ENCODE data around the gene GNAQ. TPM values are rescaled to one million over a fixed set of nuclear protein-coding genes. Genes with fewer than 3 reads are reported as not detected.
A peak's percentile ranks its signal among the peaks of the same experiment; 100 is the strongest.
"Not testable (repeated sequence)": the region's sequence is repeated elsewhere in the genome, so short reads cannot be mapped to it uniquely, and the experiment has no call there.

The GNAQ gene
- total RNA-seq, 1 donor from 2014 or later = 97.5 TPM

DNA sequence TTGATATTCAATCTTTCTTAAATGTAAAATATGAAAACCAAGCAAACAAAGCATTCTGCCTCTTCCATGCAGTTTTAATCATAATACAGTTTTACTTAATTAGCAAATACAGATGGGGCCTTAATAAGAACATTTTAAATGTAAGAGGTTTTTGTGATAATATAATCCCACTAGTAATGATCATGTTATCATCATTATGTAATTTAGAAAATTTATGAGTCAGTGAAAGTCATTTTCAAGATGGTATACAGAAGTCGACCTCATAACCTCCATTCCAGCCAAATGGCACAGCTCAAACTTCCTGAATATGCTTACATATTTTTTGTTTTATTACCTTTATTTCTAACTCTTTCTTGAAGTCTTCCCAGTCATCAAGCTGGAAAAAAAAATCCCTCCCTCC lies 281.3 kb downstream of the GNAQ start:
- no peak for ATAC-seq
- intact Hi-C loops (cut with DNase I) = no loop called here
- no peak for DNase-seq (ENCODE audit: low spot score)

DNA sequence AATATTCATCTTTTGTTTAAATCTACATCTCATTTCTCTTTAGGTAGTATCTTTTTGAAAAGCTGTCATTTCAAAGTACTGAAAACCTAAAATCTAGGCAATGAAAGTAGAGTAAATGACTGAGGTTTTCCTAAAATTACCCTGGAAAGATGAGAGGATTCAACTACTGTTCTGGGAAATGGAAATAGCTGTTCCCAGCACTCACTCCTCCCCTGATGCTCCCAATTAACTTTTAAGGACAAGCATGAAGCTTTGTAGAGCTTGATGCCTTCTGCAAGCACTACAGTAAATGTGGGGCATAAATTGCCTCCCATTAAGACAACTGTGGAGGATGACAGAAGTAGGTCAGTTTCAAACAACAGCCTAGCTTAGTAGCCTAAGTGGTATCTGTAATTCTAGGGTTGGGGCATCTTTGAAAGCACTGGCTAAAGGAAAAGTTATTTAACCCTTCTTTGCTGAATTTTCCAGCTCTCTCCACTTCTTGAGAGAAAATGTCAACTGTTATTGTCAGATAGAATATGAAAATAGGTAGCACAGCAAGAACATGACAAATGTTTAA lies 283.3 kb downstream of the GNAQ start:
- ATAC-seq (no peak), DNase-seq (ENCODE audit: low spot score) (no peak)
- intact Hi-C loops (cut with DNase I) = no loop called here

DNA sequence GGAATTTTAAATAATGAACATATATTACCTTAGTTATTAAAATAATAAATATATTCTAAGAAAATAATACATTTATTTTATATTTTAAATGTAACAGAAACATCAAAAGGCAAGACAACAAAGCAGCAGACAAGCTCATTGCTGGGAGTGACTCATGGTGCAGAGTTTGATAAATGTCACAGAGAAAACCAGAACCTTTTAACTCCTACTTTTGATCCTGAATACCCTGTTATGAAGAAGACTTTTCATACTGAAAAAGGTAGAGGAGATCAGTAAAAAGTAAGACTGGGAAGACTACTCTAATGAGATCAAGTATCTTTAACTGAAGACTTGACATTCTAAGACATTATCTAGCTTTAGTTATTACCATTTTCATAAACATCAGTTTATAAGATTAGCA lies 284.4 kb downstream of the GNAQ start:
- intact Hi-C loops (cut with DNase I) = no loop called here
- no peak for DNase-seq (ENCODE audit: low spot score)
- no peak for ATAC-seq

DNA sequence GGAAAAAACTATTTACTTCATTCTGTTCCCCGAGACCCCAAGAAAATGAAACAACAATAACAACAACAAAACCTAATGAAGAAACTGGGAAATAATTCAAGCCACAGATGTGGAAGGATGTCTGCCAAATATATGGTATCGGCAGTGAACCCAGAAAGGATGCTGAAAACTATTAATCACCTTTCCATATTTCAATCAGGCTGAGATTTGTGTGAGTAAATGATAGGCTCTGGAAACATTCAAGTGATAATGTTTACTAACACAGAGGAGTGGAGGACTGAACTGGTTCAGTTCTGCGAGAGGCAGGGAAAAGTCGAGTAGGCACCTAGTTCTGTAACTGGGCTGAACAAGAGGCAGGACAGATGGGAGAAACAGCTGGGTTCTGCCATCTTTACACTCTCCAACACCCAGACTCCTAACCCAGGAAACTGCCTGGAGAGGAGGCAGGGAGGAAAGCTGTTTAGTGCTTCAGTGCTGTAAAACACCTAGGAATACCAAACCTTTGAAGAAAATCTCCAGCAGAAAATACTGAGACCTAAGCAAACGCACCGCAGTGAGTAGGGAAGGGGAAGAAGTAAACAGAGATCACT lies 286.7 kb downstream of the GNAQ start:
- DNase-seq (ENCODE audit: low spot score) (no peak), ATAC-seq (no peak)
- intact Hi-C loops (cut with DNase I) = no loop called here

DNA sequence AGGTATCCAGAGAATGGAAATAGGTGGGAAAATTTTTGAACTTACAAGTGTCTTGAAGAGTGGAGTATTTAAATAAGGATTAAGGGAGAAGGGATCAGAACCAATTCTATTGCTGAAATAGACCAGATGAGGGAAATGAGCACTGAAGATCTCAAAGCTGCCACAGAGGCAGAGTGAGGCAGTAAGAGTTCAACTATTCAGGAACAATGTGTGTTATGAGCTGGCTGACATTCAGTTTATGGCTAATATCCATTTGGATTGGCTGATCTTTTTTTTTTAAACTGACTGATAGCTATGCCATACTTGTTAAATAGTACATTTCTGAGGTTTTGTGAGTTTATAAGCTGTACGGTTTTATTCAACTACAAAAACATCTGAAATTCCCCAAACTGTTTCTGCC lies 288.2 kb downstream of the GNAQ start:
- DNase-seq (ENCODE audit: low spot score) = no peak
- ATAC-seq = no peak
- intact Hi-C loops (cut with DNase I) = no loop called here

DNA sequence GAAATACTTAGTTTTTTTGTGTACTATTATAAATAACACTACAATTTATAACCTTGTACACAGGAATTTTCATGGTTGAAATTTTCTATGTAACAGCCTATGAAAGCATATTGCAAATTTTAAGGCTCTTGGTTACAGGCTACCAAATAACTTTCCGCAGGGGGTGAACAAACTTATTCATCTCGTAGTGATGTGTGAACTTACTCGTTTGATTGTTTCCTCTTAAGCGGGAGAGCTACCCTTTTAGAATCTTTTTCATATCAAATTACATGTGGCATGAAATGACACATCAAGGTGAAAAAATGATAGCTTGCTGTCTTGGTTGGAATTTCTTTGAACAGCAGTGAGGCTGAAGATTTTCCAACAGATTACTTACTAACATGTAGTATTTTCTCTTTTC lies 292.7 kb downstream of the GNAQ start:
- intact Hi-C loops (cut with DNase I) = no loop called here
- DNase-seq (ENCODE audit: low spot score) (no peak), ATAC-seq (no peak)

DNA sequence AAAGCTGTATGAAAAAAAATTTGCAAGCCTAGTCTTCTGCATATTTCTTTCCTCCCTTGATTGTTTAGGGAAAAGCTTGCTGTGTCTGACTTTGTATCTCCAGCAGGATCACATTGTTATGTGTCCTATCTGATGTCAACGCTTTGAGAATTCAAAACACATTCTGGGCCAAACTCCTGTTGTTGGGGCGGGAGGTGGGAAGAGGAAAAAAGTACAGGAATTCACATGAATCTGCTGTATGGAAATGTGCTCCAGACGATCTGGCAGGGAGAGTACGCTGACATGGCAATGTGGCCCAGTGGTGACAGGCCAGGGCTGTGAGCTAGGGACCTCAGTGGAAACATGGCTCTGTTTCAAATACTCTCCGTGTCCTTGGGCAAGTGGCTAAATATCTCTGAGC lies 296.1 kb downstream of the GNAQ start:
- intact Hi-C loops (cut with DNase I) = no loop called here
- DNase-seq (ENCODE audit: low spot score) (no peak), ATAC-seq (peak; percentile 56)

DNA sequence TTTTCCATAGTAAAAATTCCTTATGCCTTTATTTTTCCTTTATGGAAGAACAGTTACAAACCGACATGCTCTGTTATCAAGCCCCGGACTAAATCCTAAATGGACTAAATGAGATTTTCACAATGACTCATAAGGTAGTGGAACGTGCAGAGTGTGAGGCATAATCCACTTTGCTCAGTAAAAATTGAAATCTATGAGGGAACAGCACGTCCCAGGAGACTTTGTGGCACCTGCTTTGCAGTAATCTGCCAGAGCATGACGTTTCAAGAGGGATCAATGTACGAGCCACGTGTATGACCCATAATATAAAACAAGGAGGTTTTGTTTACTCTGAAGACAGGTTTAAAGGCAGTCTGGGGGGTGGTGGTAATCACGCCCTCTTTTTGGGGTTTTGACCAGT lies 299.7 kb downstream of the GNAQ start:
- intact Hi-C loops (cut with DNase I) = no loop called here
- no peak for ATAC-seq
- DNase-seq (ENCODE audit: low spot score) = no peak

DNA sequence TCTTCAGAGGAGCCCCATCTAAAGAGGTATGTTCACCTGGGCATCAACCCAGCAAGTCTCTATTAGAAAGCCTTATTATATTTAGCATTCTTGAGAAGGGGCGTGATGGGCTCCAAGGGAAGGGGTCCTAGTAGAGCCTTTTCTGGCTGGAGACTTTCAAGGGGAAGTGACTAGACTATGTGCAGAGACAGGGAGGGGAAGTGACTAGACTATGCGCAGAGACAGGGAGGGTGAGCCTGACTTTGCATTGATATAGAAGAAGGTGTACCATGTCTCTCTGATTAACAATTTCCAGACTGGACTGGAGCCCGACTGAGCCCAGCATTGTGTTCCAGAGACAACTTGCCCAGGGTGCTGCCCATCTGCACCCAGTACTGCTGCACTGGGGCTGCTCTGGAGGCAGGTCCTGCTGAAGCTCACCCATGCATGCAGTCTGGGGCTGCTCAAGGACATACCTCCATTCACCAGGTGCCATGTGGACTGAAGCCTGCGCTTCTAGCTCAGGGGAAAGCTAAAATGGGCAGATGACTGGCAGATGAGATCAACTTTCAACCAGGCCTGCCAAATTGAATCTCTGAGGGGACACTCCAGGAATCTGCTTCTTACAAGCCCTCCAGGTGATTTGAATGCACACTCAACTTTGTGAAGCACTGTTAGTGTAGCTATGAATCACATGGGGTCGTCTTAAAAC lies 300.5 kb downstream of the GNAQ start:
- DNase-seq (ENCODE audit: low spot score) (no peak), ATAC-seq (peak; percentile 22)
- intact Hi-C loops (cut with DNase I) = no loop called here

DNA sequence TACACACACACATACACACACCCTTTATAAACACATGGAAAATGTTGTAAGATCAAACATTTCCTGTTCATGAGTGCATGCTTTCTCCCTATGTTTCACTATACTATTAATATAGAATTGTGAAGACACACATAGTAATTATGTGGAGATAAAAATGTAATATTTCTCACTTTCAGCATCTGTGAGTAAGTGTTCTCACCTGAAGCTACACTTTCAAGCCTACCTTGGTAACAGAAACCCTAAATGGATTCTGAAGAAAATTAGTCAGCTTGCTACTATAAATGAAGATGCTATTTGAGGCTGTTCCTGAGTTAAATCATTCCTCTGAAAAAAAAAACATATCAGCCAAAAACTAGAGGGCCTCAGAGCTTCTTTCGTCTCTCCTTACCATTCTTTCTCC lies 302.4 kb downstream of the GNAQ start:
- ATAC-seq (no peak), DNase-seq (ENCODE audit: low spot score) (no peak)
- intact Hi-C loops (cut with DNase I) = no loop called here

DNA sequence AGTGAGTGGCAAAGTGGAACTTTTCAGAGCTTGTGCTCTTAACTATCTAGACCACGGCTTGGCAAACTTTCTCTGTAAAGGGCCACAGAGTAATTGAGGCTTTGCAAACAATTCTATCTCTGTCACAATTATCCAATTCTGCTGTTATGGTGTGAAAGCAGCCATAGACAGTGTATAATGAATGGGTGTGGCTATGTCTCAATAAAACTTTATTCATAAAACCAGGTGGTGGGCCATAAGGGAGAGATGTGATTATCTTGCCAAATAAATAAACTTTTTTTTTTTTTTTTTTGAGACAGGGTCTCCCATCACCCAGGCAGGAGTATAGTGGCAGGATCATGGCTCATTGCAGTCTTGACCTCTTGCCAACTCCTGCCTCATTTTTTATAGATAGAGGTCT lies 304.8 kb downstream of the GNAQ start:
- ATAC-seq (no peak), DNase-seq (ENCODE audit: low spot score) (no peak)
- intact Hi-C loops (cut with DNase I) = no loop called here

DNA sequence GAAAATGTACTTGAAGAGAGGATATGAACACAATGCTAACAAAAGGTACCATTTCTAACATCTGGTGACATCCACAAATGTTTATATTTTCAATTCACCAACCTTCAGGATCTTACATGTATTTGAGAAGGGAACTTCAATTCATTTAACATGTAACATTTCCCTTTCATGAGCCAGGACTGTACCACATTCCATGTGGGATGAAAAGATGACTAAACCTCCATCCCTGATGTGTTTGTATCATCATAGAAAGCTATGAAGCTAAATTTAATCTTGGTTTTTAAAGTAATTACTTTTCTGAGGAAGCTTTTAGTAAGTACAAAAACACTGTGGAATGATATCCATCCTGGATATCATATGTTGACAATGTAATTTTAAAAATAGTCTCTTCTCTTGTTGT lies 305.3 kb downstream of the GNAQ start:
- ATAC-seq = no peak
- intact Hi-C loops (cut with DNase I) = no loop called here
- DNase-seq (ENCODE audit: low spot score) = no peak

DNA sequence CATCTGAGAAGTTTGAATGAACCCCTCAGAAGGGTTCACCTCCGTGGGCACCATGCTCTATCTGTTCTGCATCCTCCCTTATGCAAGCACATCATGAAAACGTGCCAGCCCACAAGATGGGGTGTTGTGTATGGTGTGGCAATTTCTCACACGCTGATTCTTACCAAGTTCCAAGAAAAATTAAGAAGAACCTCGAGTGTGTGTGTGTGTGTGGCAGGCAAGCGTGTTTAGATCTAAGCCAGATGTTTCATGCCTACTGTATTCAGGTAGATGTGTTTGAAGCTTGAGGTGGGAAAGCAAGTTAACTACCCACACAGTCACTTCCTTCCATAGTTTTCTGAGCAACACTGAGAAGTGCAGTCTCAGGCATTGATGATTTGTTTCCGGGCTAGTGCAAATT lies 305.8 kb downstream of the GNAQ start:
- ATAC-seq (no peak), DNase-seq (ENCODE audit: low spot score) (no peak)
- intact Hi-C loops (cut with DNase I) = no loop called here

DNA sequence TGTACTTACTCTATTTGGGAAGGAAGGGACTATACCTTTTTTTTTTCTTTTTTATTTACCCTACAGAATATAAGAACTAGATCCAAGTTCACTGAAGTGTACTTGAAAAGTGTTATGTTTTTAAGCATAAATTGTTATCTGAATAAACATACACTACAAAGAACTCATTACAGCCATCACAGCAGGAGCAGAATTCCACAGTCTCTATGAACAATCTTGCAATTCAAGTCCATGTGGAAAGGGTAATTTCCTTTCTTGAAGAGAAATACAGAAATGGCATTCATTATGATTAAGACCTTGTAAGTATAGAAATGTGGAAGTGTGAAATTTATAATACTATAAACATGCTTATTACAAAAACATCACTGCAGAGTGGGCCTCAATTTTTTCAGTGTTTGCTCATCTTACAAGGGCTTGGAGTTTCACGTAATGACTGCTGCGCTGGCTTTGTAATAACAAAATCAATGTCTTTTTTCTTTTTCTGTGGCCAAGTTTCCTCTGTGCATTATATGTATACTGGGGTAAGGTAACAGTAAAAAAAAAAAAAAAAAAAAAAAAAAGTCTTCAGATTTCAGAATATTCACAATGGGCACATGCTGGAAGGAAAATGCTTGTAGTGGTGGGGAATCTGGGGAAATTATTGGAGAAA lies 306.4 kb downstream of the GNAQ start:
- DNase-seq (ENCODE audit: low spot score) (no peak), ATAC-seq (no peak)
- intact Hi-C loops (cut with DNase I) = no loop called here

DNA sequence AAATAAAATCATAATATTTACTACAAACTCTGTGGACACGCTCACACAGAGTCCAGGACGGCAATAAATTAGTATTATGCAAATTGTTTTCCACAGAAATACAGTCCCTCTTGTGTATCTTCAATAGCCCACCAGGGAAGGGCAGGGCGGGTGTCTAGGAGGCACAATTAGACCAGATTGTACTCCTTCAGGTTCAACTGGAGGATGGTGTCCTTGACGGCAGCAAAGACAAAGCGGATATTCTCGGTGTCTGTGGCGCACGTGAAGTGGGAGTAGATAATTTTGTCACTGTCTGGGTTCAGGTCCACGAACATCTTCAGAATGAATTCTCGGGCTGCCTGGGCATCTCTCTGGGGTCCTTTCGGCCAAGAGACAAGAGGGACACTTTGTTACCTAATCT lies 310.5 kb downstream of the GNAQ start:
- DNase-seq (ENCODE audit: low spot score); intact Hi-C loops (cut with DNase I); ATAC-seq: not testable (repeated sequence)

DNA sequence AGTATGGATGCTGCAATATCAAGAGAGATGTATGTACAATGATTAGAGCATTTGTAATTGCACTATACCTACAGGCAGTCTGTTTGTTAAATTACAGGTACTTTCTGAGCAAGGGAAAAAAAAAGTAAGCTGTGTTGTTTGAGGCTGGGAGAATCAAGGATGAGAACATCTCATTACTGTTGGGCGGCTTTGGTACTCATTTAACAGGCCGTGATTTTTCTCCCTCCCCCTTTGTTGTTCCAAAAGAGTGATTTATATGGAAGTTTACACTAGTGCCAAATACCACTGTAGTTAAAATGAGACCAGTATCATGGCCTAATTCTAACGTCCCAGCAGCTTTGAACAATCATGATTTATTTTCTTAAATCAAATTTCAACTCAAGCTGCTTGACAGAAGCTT lies 312.3 kb downstream of the GNAQ start:
- DNase-seq (ENCODE audit: low spot score) = no peak
- ATAC-seq = no peak

DNA sequence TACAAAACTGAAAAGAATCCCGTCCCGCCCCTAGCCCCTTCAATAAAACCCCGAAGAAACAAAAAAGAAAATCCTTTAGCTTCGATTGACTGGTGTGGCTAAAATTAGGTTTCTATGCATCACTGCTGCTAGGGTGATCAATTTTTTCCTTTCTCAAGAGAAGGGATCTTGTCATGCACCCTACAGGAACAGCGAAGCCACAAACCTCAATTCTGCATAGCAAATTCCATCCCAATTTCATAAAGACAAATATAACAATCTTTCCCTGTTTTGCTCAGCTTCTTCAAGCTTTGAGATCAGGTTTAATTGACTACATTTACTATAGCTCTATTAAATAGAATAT lies 313.3 kb downstream of the GNAQ start:
- intact Hi-C loops (cut with DNase I); ATAC-seq; DNase-seq (ENCODE audit: low spot score): not testable (repeated sequence)

More for the DNA sequence above, 312.3 kb downstream of the GNAQ start:
- intact Hi-C loops (cut with DNase I) = no loop called here

DNA sequence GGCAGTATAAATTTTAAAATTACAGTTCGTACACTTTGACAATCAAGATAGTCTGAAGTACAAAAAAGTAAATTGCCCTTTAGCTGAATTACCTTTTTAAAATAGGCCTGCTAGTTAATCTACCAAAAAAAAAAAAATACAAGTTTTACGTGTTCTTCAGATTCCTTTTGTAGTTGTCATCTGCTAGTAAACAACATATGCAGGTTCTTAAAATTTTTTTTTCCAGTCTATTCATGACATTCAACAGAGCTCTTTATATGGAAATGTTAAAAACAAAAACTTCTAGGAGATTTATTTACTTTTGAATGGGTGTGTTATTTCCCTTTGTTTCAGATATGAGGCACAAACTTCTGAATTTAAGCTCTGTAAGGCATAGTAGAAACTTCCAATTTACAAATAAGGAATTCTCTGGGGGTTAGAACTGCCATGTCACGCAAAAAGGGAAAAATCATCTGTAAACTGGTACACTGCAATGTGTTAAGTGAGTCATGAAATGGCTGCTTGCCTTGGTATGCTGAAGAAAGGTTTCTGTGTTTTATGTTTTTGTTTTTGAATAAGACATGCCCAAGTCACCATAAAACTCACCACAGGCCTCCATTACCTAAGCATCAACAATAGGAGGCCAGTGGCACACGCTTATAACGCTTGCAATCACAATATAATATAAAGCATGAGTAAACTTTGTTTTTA lies 313.9 kb downstream of the GNAQ start:
- ATAC-seq; intact Hi-C loops (cut with DNase I); DNase-seq (ENCODE audit: low spot score): not testable (repeated sequence)

DNA sequence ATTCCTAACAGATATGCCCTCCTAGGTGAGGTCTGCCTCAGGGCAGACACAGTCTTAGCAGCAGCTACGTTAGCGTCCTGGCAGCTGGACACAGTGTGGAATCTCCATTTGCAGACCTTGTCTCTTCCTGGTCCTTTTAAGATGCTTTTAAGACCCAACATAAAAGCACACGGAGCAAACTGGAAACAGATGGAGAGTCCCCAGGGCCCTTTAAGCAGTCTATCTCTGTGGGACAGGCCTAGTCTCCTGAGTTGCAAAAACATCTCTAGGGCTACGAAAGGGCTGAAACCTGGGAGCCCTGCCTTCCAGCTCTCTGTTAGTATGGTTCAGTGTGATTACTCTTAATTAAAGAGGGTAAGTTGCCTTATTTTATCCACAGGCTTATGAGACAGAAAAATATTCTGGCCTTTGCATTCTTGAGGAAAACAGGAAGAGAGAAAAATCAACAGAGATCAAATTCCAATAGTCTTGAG lies 317.5 kb downstream of the GNAQ start:
- intact Hi-C loops (cut with DNase I) = no loop called here
- DNase-seq (ENCODE audit: low spot score) = no peak
- ATAC-seq = peak; percentile 39
